22Rv1 (cell line): ENCODE measurements around the gene TRIM10.
"Not testable (repeated sequence)": the region's sequence is repeated elsewhere in the genome, so short reads cannot be mapped to it uniquely, and the experiment has no call there.

Source experiments
- CTCF ChIP-seq: fragments of 450-650 bp; IDR thresholded peaks from 2 replicates; pipeline ENCODE4 v1.5.1; 2017; ENCODE audit warnings: mild to moderate bottlenecking
- ZFX ChIP-seq: fragments of 450-650 bp; IDR thresholded peaks from 2 replicates; pipeline ENCODE4 v1.6.1; 2017; ENCODE audit warnings: antibody characterized with exemption, borderline replicate concordance

GRCh38 chr6:30118691-30119090, 42.3 kb downstream of the TRIM10 start:
- TF ChIP-seq CTCF, ZFX: not testable (repeated sequence)
